GM18505 (cell line): ENCODE results near the gene ZNF682.

Experiments
- ATAC-seq: cut with Tn5 transposase; IDR thresholded peaks from one replicate; pipeline ENCODE4 v1.9.1; 2021; ENCODE audit not compliant: unreplicated experiment
- POLR2A ChIP-seq: IDR thresholded peaks from 4 replicates; pipeline ENCODE4 v1.6.1; 2011; ENCODE audit warnings: borderline replicate concordance; ENCODE audit not compliant: insufficient read depth, insufficient read length; ENCODE audit errors: extremely low read depth

Gene ZNF682

DNA sequence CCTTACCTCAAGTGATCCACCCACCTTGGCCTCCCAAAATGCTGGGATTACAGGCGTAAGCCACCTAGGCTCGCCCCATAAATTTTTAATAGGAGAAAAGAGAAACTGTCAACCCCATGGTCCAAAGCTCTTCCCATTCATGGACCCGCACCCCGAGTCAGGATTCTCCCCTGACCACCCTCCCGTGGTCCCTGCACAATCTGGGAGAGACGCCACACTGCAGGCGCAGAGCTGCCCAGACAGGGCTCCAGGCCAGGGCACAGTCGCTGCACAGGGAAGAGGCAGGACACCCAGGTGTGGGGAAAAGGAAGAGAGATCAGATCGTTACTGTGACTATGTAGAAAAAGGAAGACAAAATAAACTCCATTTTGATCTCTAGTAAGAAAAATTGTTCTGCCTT, 84.1 kb downstream of the ZNF682 start:
- no peak for ATAC-seq
- no peak for TF ChIP-seq POLR2A
